Muscle of leg (tissue), 16 donors: ENCODE measurements around the gene PARP1. TPM values are rescaled to one million over a fixed set of nuclear protein-coding genes. Genes with fewer than 3 reads are reported as not detected.
A peak's percentile ranks its signal among the peaks of the same experiment; 100 is the strongest.

ENCODE experiments used
- DNase-seq: peaks from one replicate; pipeline ENCODE4 v3.0.0; 2013
- H3K27ac ChIP-seq: one replicate; pipeline ENCODE4 v1.5.1; 2013; ENCODE audit warnings: mild to moderate bottlenecking, low read length, control low read depth
- H3K27me3 ChIP-seq: one replicate; pipeline ENCODE4 v1.6.1; 2013; ENCODE audit warnings: low read length; ENCODE audit not compliant: control insufficient read depth, insufficient read depth
- H3K36me3 ChIP-seq: one replicate; pipeline ENCODE4 v1.6.1; 2013; ENCODE audit warnings: low read length; ENCODE audit not compliant: control insufficient read depth, insufficient read depth
- H3K4me1 ChIP-seq: one replicate; pipeline ENCODE4 v1.6.1; 2013; ENCODE audit warnings: low read length; ENCODE audit not compliant: control insufficient read depth, insufficient read depth
- H3K4me3 ChIP-seq: one replicate; pipeline ENCODE4 v1.5.1; 2013; ENCODE audit warnings: low read length, control low read depth
- H3K9me3 ChIP-seq: replicated peaks from 2 replicates; pipeline ENCODE4 v1.6.1; 2013; ENCODE audit warnings: low read depth, low read length; ENCODE audit not compliant: control insufficient read depth
- WGBS: methylation state at CpG from one replicate; pipeline ENCODE4 v1.1.5; 2013; ENCODE audit warnings: missing lambda C conversion rate; ENCODE audit not compliant: insufficient coverage; 5-methylcytosine and 5-hydroxymethylcytosine counted together
- long read RNA-seq, 11 donors: transcript quantifications; one replicate each; lab custom pipeline, GENCODE V29; 2026
- polyA plus RNA-seq, 8 donors: library from polyadenylated mRNA; unstranded; fragments of 120-200 nt; gene quantifications; one replicate each; pipeline versions ENCODE4 v1.2.1 to v1.2.3, GENCODE V29; 2013; ENCODE audit warnings: inconsistent platforms in 1 of 8, low replicate concordance in 1 of 8; ENCODE audit not compliant: insufficient read length in 8 of 8, insufficient read depth in 1 of 8
- total RNA-seq: library from RNA; stranded (reverse); fragments of 120-200 nt; gene quantifications from one replicate; pipeline ENCODE4 v1.2.4, GENCODE V29; 2013

The PARP1 gene
- total RNA-seq (64.9 TPM), polyA plus RNA-seq (100 to 1,000 TPM in 5 of 8 donors, 10 to 100 TPM in 3; 83.9 to 116 (median 103) TPM)
- long read RNA-seq, donor 1, partial matches to known transcripts: 15 of 22 reads
- long read RNA-seq, donor 1, other reads (novel, unspliced or antisense): 0 of 22 reads
- long read RNA-seq, donor 2, partial matches to known transcripts: 12 of 13 reads
- long read RNA-seq, donor 2, other reads (novel, unspliced or antisense): 0 of 13 reads
- long read RNA-seq, donor 3, transcript PARP1-203 (23 exons, 3,958 nt): major isoform, 17 of 94 reads
- long read RNA-seq, donor 3, partial matches to known transcripts: 73 of 94 reads
- long read RNA-seq, donor 3, other reads (novel, unspliced or antisense): 0 of 94 reads
- long read RNA-seq, donor 4, transcript PARP1-203 (23 exons, 3,958 nt): major isoform, 5 of 30 reads
- long read RNA-seq, donor 4, partial matches to known transcripts: 23 of 30 reads
- long read RNA-seq, donor 4, other reads (novel, unspliced or antisense): 0 of 30 reads
- long read RNA-seq, donor 5, transcript PARP1-203 (23 exons, 3,958 nt): major isoform, 17 of 172 reads
- long read RNA-seq, donor 5, transcript PARP1-208 (2 exons, 416 nt): minor isoform, 6 of 172 reads
- long read RNA-seq, donor 5, partial matches to known transcripts: 144 of 172 reads
- long read RNA-seq, donor 5, other reads (novel, unspliced or antisense): 0 of 172 reads
- long read RNA-seq, donor 6, transcript PARP1-201 (2 exons, 570 nt): minor isoform, 9 of 65 reads
- long read RNA-seq, donor 6, transcript PARP1-203 (23 exons, 3,958 nt): major isoform, 17 of 65 reads
- long read RNA-seq, donor 6, partial matches to known transcripts: 34 of 65 reads
- long read RNA-seq, donor 6, other reads (novel, unspliced or antisense): 0 of 65 reads
- long read RNA-seq, donor 7, transcript PARP1-208 (2 exons, 416 nt): major isoform, 8 of 38 reads
- long read RNA-seq, donor 7, partial matches to known transcripts: 22 of 38 reads
- long read RNA-seq, donor 7, other reads (novel, unspliced or antisense): 0 of 38 reads
- long read RNA-seq, donor 8, transcript PARP1-201 (2 exons, 570 nt): major isoform, 5 of 19 reads
- long read RNA-seq, donor 8, partial matches to known transcripts: 9 of 19 reads
- long read RNA-seq, donor 8, other reads (novel, unspliced or antisense): 0 of 19 reads
- long read RNA-seq, donor 9, partial matches to known transcripts: 27 of 33 reads
- long read RNA-seq, donor 9, other reads (novel, unspliced or antisense): 0 of 33 reads
- long read RNA-seq, donor 10, transcript PARP1-203 (23 exons, 3,958 nt): major isoform, 12 of 54 reads
- long read RNA-seq, donor 10, transcript PARP1-201 (2 exons, 570 nt): minor isoform, 5 of 54 reads
- long read RNA-seq, donor 10, transcript PARP1-208 (2 exons, 416 nt): minor isoform, 5 of 54 reads
- long read RNA-seq, donor 10, partial matches to known transcripts: 30 of 54 reads
- long read RNA-seq, donor 10, other reads (novel, unspliced or antisense): 0 of 54 reads
- long read RNA-seq, donor 11, transcript PARP1-203 (23 exons, 3,958 nt): major isoform, 5 of 24 reads
- long read RNA-seq, donor 11, partial matches to known transcripts: 12 of 24 reads
- long read RNA-seq, donor 11, other reads (novel, unspliced or antisense): 0 of 24 reads

DNA sequence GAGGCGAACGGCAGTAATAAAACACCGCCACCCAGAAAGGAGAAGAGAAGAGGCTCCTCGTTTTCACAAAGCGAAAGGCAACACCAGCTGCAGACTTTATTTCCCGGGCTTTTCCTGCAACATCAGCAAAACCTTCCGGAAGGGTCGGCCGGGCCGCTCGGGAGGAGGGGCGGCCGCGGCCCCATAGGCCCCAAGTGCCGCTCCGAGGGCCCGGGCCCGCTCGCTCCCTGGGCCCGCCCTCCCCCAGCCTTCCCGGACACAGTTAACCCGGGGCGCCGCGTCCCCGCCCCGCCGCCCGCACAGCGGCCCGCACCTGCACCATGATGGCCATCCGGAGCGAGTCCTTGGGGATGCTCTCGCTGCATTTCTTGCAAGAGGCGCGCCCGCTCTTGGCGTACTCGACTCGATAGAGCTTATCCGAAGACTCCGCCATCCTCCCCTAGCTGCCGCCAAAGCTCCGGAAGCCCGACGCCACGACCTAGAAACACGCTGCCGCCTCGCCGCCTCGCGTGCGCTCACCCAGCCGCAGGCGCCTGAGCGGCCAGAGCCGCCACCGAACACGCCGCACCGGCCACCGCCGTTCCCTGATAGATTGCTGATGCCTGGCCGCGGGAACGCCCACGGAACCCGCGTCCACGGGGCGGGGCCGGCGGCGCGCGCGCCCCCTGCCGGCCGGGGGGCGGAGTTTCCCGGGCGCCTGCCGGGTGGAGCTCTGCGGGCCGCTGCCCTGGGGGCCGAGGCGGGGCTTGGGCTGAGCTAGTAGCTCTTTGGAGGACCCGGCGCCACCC lies at the start of gene PARP1:
Gene PARP1, minus strand, starts transcription at position 597 of the 788 bp plus-strand sequence. Its CDS starts 164 bp downstream, at position 433.
- Histone ChIP-seq H3K4me1 (peaks cover 36% of the 10 kb centered on the region), H3K9me3 (no peaks in the 10 kb centered on the region), H3K27ac (peak within 1 kb of the TSS; percentile 85), H3K4me3 (peak within 1 kb of the TSS; percentile 65), H3K27me3 (no peaks in the 10 kb centered on the region), H3K36me3 (no peaks in the 10 kb centered on the region)
- DNase-seq: peak; percentile 93
- WGBS: under 1% methylated on average over 86 of the region's 90 CpGs

GRCh38 chr1:226457307-226457712 lies 49.4 kb upstream of the PARP1 start:
- H3K4me3 ChIP-seq: no peak overlapping the region
- 59% methylated on average over 9 of the region's 14 CpGs for WGBS
- H3K27me3 ChIP-seq: no peaks in the 10 kb centered on the region
- H3K27ac ChIP-seq: no peak overlapping the region
- no peaks in the 10 kb centered on the region for H3K36me3 ChIP-seq
- no peak for DNase-seq
- H3K4me1 ChIP-seq: peaks cover 13% of the 10 kb centered on the region
- H3K9me3 ChIP-seq: peaks cover 3% of the 10 kb centered on the region

- H3K27ac ChIP-seq: no peak overlapping the region
- DNase-seq: no peak
- WGBS: 84% methylated on average over 10 of the region's 10 CpGs
- peaks cover 13% of the 10 kb centered on the region for H3K4me1 ChIP-seq
- H3K27me3 ChIP-seq: no peaks in the 10 kb centered on the region
- no peaks in the 10 kb centered on the region for H3K36me3 ChIP-seq
- no peak overlapping the region for H3K4me3 ChIP-seq
- no peaks in the 10 kb centered on the region for H3K9me3 ChIP-seq
These were observed 48.0 kb upstream of the PARP1 start for GRCh38 chr1:226455843-226456242.

DNA sequence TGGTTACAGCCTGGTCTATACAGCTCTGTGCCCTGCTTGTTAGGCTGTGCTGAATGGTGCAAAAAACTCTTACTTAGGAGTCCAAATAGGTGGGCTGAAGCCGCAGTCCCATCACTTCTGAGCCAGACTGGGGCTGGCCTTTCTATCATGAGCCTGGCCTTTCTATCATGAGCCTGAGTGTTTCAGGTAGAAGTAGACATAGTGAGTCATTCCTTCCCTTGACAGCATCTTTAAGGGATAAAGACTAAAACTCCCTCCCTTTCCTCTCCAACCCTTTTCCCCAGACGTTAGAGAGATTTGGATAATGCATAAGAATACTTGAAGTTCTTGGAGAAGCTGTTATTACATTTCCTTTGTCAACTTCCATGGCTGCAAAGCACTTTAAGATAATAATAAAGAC lies 46.5 kb upstream of the PARP1 start:
- Histone ChIP-seq H3K4me1 (peaks cover 13% of the 10 kb centered on the region), H3K27ac (no peak overlapping the region), H3K36me3 (no peaks in the 10 kb centered on the region), H3K9me3 (no peaks in the 10 kb centered on the region), H3K4me3 (no peak overlapping the region), H3K27me3 (no peaks in the 10 kb centered on the region)
- peak; percentile 17 for DNase-seq
- no CpG with 5 or more reads among the region's 2 CpGs for WGBS

- Histone ChIP-seq H3K9me3 (no peaks in the 10 kb centered on the region), H3K4me3 (no peak overlapping the region), H3K36me3 (no peaks in the 10 kb centered on the region), H3K27me3 (no peaks in the 10 kb centered on the region), H3K4me1 (peaks cover 13% of the 10 kb centered on the region), H3K27ac (peak overlapping the region; percentile 47)
- peak; percentile 23 for DNase-seq
- WGBS: 77% methylated on average over 2 of the region's 7 CpGs
These were observed 45.3 kb upstream of the PARP1 start for GRCh38 chr1:226453015-226453704.

DNA sequence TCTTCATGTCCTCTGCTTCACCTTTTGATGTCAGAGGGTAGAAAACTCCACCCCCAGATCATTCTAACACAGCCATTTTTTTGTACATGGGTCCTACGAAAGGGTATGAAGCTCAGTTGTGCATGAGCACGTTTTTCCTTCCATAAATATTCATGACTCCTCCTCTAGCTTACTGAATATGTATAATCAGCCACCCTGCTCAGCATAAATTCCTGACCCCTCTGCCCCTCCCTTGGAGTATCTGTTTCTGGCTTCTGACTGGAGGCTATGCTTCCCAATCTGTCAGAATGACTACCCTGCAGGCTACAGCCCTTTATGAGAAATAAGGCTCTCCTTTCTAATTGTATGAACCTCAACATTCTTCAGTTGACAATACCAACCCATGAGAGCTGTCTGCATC lies 42.8 kb upstream of the PARP1 start:
- 63% methylated on average over 2 of the region's 2 CpGs for WGBS
- Histone ChIP-seq H3K36me3 (no peaks in the 10 kb centered on the region), H3K27ac (no peak overlapping the region), H3K4me1 (peaks cover 13% of the 10 kb centered on the region), H3K4me3 (no peak overlapping the region), H3K27me3 (no peaks in the 10 kb centered on the region), H3K9me3 (no peaks in the 10 kb centered on the region)
- DNase-seq: no peak

GRCh38 chr1:226449823-226450222 lies 41.9 kb upstream of the PARP1 start:
- DNase-seq: no peak
- 93% methylated on average over 2 of the region's 5 CpGs for WGBS
- Histone ChIP-seq H3K27ac (no peak overlapping the region), H3K36me3 (no peaks in the 10 kb centered on the region), H3K9me3 (no peaks in the 10 kb centered on the region), H3K4me3 (no peak overlapping the region), H3K27me3 (no peaks in the 10 kb centered on the region), H3K4me1 (peaks cover 13% of the 10 kb centered on the region)

- H3K27me3 ChIP-seq: no peaks in the 10 kb centered on the region
- H3K36me3 ChIP-seq: no peaks in the 10 kb centered on the region
- WGBS: 67% methylated on average over 1 of the region's 4 CpGs
- peaks cover 4% of the 10 kb centered on the region for H3K4me1 ChIP-seq
- H3K4me3 ChIP-seq: no peak overlapping the region
- no peak overlapping the region for H3K27ac ChIP-seq
- no peak for DNase-seq
- no peaks in the 10 kb centered on the region for H3K9me3 ChIP-seq
These were observed 40.2 kb upstream of the PARP1 start for GRCh38 chr1:226447932-226448665.
